ENCODE results near the gene KIF15. TPM values are rescaled to one million over a fixed set of nuclear protein-coding genes. Genes with fewer than 3 reads are reported as not detected.

Gene KIF15
- total RNA-seq, 1 experiment from 2014 or later: 23.7 TPM

DNA sequence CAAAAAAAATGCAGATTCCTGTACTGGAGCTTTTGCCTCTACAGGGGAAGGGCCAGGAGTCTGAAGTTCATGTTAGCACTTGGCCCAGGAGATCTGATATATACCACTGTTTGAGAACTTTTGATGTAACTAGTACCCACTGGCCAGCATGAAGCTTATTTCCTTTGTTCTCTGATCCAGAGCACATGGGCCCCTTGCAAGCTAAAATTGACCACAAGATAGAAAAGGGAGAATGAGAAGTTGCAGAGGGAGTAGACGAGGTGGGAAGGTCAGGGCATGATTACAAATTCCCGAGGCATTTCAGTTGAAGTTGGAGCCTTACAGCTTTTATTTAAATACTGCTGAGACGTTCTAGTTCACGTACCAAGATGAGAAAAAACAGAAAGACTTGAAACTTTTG is 141.0 kb downstream of the KIF15 start (continued):
- TF ChIP-seq, protein P1, sequence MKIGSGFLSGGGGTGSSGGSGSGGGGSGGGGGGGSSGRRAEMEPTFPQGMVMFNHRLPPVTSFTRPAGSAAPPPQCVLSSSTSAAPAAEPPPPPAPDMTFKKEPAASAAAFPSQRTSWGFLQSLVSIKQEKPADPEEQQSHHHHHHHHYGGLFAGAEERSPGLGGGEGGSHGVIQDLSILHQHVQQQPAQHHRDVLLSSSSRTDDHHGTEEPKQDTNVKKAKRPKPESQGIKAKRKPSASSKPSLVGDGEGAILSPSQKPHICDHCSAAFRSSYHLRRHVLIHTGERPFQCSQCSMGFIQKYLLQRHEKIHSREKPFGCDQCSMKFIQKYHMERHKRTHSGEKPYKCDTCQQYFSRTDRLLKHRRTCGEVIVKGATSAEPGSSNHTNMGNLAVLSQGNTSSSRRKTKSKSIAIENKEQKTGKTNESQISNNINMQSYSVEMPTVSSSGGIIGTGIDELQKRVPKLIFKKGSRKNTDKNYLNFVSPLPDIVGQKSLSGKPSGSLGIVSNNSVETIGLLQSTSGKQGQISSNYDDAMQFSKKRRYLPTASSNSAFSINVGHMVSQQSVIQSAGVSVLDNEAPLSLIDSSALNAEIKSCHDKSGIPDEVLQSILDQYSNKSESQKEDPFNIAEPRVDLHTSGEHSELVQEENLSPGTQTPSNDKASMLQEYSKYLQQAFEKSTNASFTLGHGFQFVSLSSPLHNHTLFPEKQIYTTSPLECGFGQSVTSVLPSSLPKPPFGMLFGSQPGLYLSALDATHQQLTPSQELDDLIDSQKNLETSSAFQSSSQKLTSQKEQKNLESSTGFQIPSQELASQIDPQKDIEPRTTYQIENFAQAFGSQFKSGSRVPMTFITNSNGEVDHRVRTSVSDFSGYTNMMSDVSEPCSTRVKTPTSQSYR (CRISPR knock-in tag; IDR thresholded peaks at IDR 0.05): no peak
- TF ChIP-seq, protein P2, sequence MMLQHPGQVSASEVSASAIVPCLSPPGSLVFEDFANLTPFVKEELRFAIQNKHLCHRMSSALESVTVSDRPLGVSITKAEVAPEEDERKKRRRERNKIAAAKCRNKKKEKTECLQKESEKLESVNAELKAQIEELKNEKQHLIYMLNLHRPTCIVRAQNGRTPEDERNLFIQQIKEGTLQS (CRISPR knock-in tag; conservative IDR thresholded peaks at IDR 0.05): no peak
- TF ChIP-seq, protein P3, sequence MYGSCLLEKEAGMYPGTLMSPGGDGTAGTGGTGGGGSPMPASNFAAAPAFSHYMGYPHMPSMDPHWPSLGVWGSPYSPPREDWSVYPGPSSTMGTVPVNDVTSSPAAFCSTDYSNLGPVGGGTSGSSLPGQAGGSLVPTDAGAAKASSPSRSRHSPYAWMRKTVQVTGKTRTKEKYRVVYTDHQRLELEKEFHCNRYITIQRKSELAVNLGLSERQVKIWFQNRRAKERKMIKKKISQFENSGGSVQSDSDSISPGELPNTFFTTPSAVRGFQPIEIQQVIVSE (CRISPR knock-in tag; IDR thresholded peaks at IDR 0.05; ENCODE audit: borderline replicate concordance): no peak

Other genes starting within 250 kb of the KIF15 start
- 8.3 to 9.4 TPM (median 8.9 TPM) in 3 replicates for gene ZKSCAN7, start 206.6 kb upstream of the KIF15 start, total RNA-seq (2021)
- 7.8 to 11.0 TPM (median 9.0 TPM) in 3 replicates for gene ZNF660, start 176.8 kb upstream of the KIF15 start, total RNA-seq (2021)
- 16.4 to 19.8 TPM (median 16.4 TPM) in 3 replicates for gene ZNF197, start 136.8 kb upstream of the KIF15 start, total RNA-seq (2021)
- 11.1 to 17.2 TPM (median 13.9 TPM) in 3 replicates for gene ZNF35, start 113.1 kb upstream of the KIF15 start, total RNA-seq (2021)
- 2.6 to 3.6 TPM (median 3.4 TPM) in 3 replicates for gene ZNF502, start 49.1 kb upstream of the KIF15 start, total RNA-seq (2021)
- 8.8 to 9.0 TPM (median 8.8 TPM) in 3 replicates for gene ZNF501, start 32.2 kb upstream of the KIF15 start, total RNA-seq (2021)
- 41.9 to 55.6 TPM (median 45.4 TPM) in 3 replicates for gene KIAA1143, start 175 bp upstream of the KIF15 start, total RNA-seq (2021)
- gene TMEM42, start 100.1 kb downstream of the KIF15 start, total RNA-seq (2021): 15.0 to 20.1 TPM (median 16.6 TPM) in 3 replicates
- gene TGM4, start 112.8 kb downstream of the KIF15 start, total RNA-seq (2021): not detected in 3 replicates
- 57.7 to 59.1 TPM (median 58.0 TPM) in 3 replicates for gene ZDHHC3, start 214.4 kb downstream of the KIF15 start, total RNA-seq (2021)
- 85.7 to 96.4 TPM (median 93.0 TPM) in 3 replicates for gene EXOSC7, start 214.4 kb downstream of the KIF15 start, total RNA-seq (2021)

Measured in WTC11 (cell line).